ENCODE measurements around the gene FNBP1.

DNA sequence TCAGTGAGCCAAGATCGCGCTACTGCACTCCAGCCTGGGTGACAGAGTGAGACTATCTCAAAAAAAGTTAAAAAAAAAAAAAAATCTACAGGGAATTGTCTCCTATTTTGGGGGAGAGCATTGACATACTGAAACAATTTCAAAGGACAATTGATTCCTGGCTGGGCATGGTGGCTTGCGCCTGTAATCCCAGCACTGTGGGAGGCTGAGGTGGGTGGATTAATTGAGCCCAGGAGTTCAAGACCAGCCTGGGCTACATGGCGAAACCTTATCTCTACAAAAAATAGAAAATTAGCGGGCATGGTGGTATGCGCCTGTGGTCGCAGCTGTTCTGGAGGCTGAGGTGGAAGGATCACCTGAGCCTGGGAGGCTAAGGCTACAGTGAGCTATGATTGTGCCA lies 41.3 kb upstream of the FNBP1 start:
- TF ChIP-seq YY1 (IDR thresholded peaks at IDR 0.05; ENCODE audit: insufficient read depth, insufficient read length) = no peak
- TF ChIP-seq ZNF274 (IDR thresholded peaks at IDR 0.05; ENCODE audit: low read depth, low read length) = no peak
